Measurements from ENCODE around the gene GPR162.

DNA sequence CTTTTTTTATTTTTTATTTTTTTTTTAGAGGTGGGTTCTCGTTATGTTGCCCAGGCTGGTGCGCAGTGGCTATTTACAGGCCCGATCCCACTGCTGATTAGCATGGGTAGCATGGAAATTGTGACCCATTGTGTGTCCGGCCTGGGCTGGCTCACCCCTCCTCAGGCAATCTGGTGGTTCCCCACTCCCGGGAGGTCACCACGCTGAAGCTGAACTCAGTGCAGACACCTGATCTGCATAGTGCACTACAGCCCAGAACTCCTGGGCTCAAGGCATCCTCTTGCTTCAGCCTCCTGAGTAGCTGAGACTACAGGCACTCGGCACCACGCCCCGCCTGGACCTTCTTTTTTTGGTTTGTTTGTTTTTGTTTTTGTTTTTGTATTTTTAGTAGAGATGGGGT lies 37.8 kb upstream of the GPR162 start:
- TF ChIP-seq POLR2A (IDR thresholded peaks at IDR 0.05) = no peak
- TF ChIP-seq, protein P1, sequence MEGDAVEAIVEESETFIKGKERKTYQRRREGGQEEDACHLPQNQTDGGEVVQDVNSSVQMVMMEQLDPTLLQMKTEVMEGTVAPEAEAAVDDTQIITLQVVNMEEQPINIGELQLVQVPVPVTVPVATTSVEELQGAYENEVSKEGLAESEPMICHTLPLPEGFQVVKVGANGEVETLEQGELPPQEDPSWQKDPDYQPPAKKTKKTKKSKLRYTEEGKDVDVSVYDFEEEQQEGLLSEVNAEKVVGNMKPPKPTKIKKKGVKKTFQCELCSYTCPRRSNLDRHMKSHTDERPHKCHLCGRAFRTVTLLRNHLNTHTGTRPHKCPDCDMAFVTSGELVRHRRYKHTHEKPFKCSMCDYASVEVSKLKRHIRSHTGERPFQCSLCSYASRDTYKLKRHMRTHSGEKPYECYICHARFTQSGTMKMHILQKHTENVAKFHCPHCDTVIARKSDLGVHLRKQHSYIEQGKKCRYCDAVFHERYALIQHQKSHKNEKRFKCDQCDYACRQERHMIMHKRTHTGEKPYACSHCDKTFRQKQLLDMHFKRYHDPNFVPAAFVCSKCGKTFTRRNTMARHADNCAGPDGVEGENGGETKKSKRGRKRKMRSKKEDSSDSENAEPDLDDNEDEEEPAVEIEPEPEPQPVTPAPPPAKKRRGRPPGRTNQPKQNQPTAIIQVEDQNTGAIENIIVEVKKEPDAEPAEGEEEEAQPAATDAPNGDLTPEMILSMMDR (IDR thresholded peaks at IDR 0.05) = no peak
- TF ChIP-seq POLR2AphosphoS5 (IDR thresholded peaks at IDR 0.05) = no peak

Data from suprapubic skin (tissue), 4 donors.